Neuronal stem cell (in vitro differentiated cells): Measurements from ENCODE around the gene KIRREL1.

Source experiments
- DNase-seq: peaks from one replicate; pipeline ENCODE4 v3.0.0-alpha.2; 2013; ENCODE audit warnings: low spot score
- H2AFZ ChIP-seq: one replicate; pipeline ENCODE4 v1.6.1; 2013; ENCODE audit warnings: mild to moderate bottlenecking, low read length, inconsistent platforms
- H2AK5ac ChIP-seq: 2 replicates; pipeline ENCODE4 v1.6.1; 2013; ENCODE audit warnings: low read depth, mild to moderate bottlenecking, inconsistent platforms, low read length, moderate library complexity, mixed read lengths
- H2BK120ac ChIP-seq: 2 replicates; pipeline ENCODE4 v1.6.1; 2013; ENCODE audit warnings: low read depth, mild to moderate bottlenecking, inconsistent platforms, low read length, moderate library complexity, mixed read lengths
- H2BK12ac ChIP-seq: one replicate; pipeline ENCODE4 v1.6.1; 2013; ENCODE audit warnings: low read length, inconsistent platforms
- H2BK15ac ChIP-seq: 2 replicates; pipeline ENCODE4 v1.6.1; 2013; ENCODE audit warnings: mild to moderate bottlenecking, low read length, inconsistent platforms, mixed read lengths
- H2BK5ac ChIP-seq: one replicate; pipeline ENCODE4 v1.6.1; 2013; ENCODE audit warnings: inconsistent platforms, mild to moderate bottlenecking, low read length, moderate library complexity
- H3K14ac ChIP-seq: one replicate; pipeline ENCODE4 v1.6.1; 2013; ENCODE audit warnings: low read length, inconsistent platforms
- H3K18ac ChIP-seq: 2 replicates; pipeline ENCODE4 v1.6.1; 2013; ENCODE audit warnings: low read length, inconsistent platforms
- H3K23ac ChIP-seq: 2 replicates; pipeline ENCODE4 v1.6.1; 2013; ENCODE audit warnings: low read depth, mild to moderate bottlenecking, mixed read lengths, low read length, inconsistent platforms; ENCODE audit not compliant: poor library complexity
- H3K27ac ChIP-seq: replicated peaks from 3 replicates; pipeline ENCODE4 v1.5.1; 2013; ENCODE audit warnings: low read length, inconsistent platforms
- H3K27me3 ChIP-seq, 3 experiments: 2 replicates each; pipeline ENCODE4 v1.6.1; 2013; ENCODE audit warnings: low read length in 3 of 3, mild to moderate bottlenecking in 2 of 3, inconsistent platforms in 1 of 3, low read depth in 1 of 3, mixed read lengths in 1 of 3, moderate library complexity in 1 of 3; ENCODE audit not compliant: control insufficient read depth in 3 of 3, insufficient read depth in 3 of 3
- H3K36me3 ChIP-seq, 2 donors: replicated peaks in 1 of 2; 2 replicates each; pipeline ENCODE4 v1.6.1; 2013; ENCODE audit warnings: low read length in 2 of 2; ENCODE audit not compliant: control insufficient read depth in 2 of 2, insufficient read depth in 2 of 2
- H3K4ac ChIP-seq: 2 replicates; pipeline ENCODE4 v1.6.1; 2013; ENCODE audit warnings: inconsistent platforms, mild to moderate bottlenecking, low read length, moderate library complexity
- H3K4me1 ChIP-seq, 2 donors: 1 replicate in 1 of 2; 2 replicates in 1 of 2; pipeline ENCODE4 v1.6.1; 2013; ENCODE audit warnings: low read length in 2 of 2, low read depth in 1 of 2; ENCODE audit not compliant: control insufficient read depth in 2 of 2, insufficient read depth in 1 of 2
- H3K4me2 ChIP-seq: one replicate; pipeline ENCODE4 v1.6.1; 2013; ENCODE audit warnings: mild to moderate bottlenecking, low read length, inconsistent platforms; ENCODE audit not compliant: insufficient read depth, poor library complexity, severe bottlenecking
- H3K4me3 ChIP-seq, 2 donors: 2 replicates each; pipeline ENCODE4 v1.5.1; 2013; ENCODE audit warnings: low read length in 2 of 2, mild to moderate bottlenecking in 2 of 2, inconsistent platforms in 1 of 2, moderate library complexity in 1 of 2
- H3K79me1 ChIP-seq: one replicate; pipeline ENCODE4 v1.6.1; 2013; ENCODE audit warnings: low read depth, mild to moderate bottlenecking, inconsistent platforms, low read length, moderate library complexity
- H3K9ac ChIP-seq: one replicate; pipeline ENCODE4 v1.6.1; 2013; ENCODE audit warnings: mild to moderate bottlenecking, low read depth, low read length, inconsistent platforms; ENCODE audit not compliant: poor library complexity
- H3K9me3 ChIP-seq, 2 donors: replicated peaks in 1 of 2; 2 replicates each; pipeline versions ENCODE3 to v1.6.1; 2013; ENCODE audit warnings: low read length in 2 of 2, mild to moderate bottlenecking in 2 of 2, inconsistent platforms in 1 of 2, low read depth in 1 of 2, mixed read lengths in 1 of 2, moderate library complexity in 1 of 2; ENCODE audit not compliant: control insufficient read depth in 2 of 2, insufficient read depth in 1 of 2
- H4K8ac ChIP-seq: one replicate; pipeline ENCODE4 v1.6.1; 2013; ENCODE audit warnings: low read depth, mild to moderate bottlenecking, inconsistent platforms, low read length, moderate library complexity
- H4K91ac ChIP-seq: one replicate; pipeline ENCODE4 v1.6.1; 2013; ENCODE audit warnings: low read length, low read depth, mild to moderate bottlenecking, inconsistent platforms; ENCODE audit not compliant: poor library complexity
- WGBS, 2 donors: extraction: QIAGEN DNeasy Blood & Tissue Kit; methylation state at CpG; one replicate each; pipeline ENCODE4 v1.1.7; 2013; ENCODE audit warnings: missing lambda C conversion rate in 2 of 2, mixed read lengths in 1 of 2; ENCODE audit not compliant: insufficient read length in 2 of 2, insufficient replicate concordance in 1 of 2; ENCODE audit errors: extremely low coverage in 2 of 2; 5-methylcytosine and 5-hydroxymethylcytosine counted together

Gene KIRREL1

DNA sequence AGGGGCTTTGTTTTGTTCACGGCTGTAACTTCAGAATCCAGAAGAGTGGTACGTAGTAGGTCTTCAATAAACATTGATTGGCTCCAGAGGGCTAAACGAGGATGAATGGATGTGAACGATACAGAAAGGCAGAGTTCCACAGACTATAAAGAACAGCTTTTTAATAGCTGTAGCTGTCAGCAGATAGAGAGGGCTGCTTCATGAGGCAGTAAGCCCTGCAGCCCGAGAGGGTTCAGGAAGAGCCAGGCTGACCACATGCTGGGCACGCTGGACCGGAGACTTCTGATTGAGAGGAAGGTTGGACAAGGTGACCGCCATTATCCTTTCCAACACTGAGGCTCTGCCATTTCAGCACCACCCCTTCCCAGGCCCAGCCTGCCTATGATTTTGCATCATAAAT lies 45.3 kb downstream of the KIRREL1 start:
- no peak for DNase-seq
- no peak overlapping the region for H3K4me3 ChIP-seq
- no CpG with 5 or more reads among the region's 8 CpGs for WGBS, 2 donors
- no peaks in the 10 kb centered on the region for H3K27me3 ChIP-seq
- peak overlapping the region; percentile 7 for H3K27ac ChIP-seq
- H3K4me1 ChIP-seq, result peaks cover 30 to 35% of the 10 kb centered on the region in 2 donors
- no peak overlapping the region for H4K91ac ChIP-seq
- H3K23ac ChIP-seq, result no peak overlapping the region
- H2BK15ac ChIP-seq, result no peak overlapping the region
- H2AK5ac ChIP-seq, result peak overlapping the region; percentile 2
- peaks cover 0 to 8% of the 10 kb centered on the region in 2 donors for H3K36me3 ChIP-seq
- no peak overlapping the region for H3K4me2 ChIP-seq
- H2BK5ac ChIP-seq, result no peak overlapping the region
- H3K9me3 ChIP-seq, result no peaks in the 10 kb centered on the region
- no peak overlapping the region for H2AFZ ChIP-seq
- H2BK12ac ChIP-seq, result no peak overlapping the region
- peaks cover 15% of the 10 kb centered on the region for H3K79me1 ChIP-seq
- no peak overlapping the region for H3K4ac ChIP-seq
- H3K18ac ChIP-seq, result peak overlapping the region; percentile 30
- H3K9ac ChIP-seq, result no peak overlapping the region
- no peak overlapping the region for H3K14ac ChIP-seq
- H4K8ac ChIP-seq, result no peak overlapping the region
- H2BK120ac ChIP-seq, result no peak overlapping the region

DNA sequence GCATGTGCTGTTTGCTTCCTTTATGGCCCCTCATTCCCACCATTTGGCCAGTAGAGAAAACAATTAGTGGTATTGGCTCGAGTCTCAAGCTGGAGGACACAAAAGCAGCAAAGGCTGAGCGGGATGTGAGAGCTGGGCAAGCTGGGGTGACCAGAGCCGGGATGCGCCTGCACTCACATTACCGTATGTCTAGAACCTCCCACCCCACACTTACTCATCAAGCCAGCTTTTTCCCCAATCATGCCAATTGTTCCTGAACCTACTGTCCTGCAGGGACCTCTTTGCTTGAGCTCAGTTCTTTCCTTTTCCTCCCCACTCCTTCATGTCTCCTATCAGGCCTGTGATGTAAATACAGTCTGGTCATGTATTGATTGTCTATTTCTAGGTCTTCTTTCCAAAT lies 45.9 kb downstream of the KIRREL1 start:
- no peak overlapping the region for H2BK12ac ChIP-seq
- no peak overlapping the region for H2AK5ac ChIP-seq
- H3K14ac ChIP-seq, result no peak overlapping the region
- H4K91ac ChIP-seq, result no peak overlapping the region
- H2BK120ac ChIP-seq, result no peak overlapping the region
- H4K8ac ChIP-seq, result no peak overlapping the region
- no peak overlapping the region for H2BK5ac ChIP-seq
- H3K27me3 ChIP-seq, result no peaks in the 10 kb centered on the region
- H3K27ac ChIP-seq, result no peak overlapping the region
- H3K23ac ChIP-seq, result no peak overlapping the region
- no peak overlapping the region for H3K18ac ChIP-seq
- H3K4me3 ChIP-seq, result no peak overlapping the region
- peaks cover 15% of the 10 kb centered on the region for H3K79me1 ChIP-seq
- H3K9ac ChIP-seq, result no peak overlapping the region
- H3K4ac ChIP-seq, result no peak overlapping the region
- H2BK15ac ChIP-seq, result no peak overlapping the region
- H3K36me3 ChIP-seq, result peaks cover 0 to 8% of the 10 kb centered on the region in 2 donors
- WGBS, 2 donors, result no CpG with 5 or more reads among the region's 5 CpGs
- no peaks in the 10 kb centered on the region for H3K9me3 ChIP-seq
- H3K4me2 ChIP-seq, result no peak overlapping the region
- H3K4me1 ChIP-seq, result peaks cover 34 to 39% of the 10 kb centered on the region in 2 donors
- no peak overlapping the region for H2AFZ ChIP-seq
- DNase-seq, result no peak

DNA sequence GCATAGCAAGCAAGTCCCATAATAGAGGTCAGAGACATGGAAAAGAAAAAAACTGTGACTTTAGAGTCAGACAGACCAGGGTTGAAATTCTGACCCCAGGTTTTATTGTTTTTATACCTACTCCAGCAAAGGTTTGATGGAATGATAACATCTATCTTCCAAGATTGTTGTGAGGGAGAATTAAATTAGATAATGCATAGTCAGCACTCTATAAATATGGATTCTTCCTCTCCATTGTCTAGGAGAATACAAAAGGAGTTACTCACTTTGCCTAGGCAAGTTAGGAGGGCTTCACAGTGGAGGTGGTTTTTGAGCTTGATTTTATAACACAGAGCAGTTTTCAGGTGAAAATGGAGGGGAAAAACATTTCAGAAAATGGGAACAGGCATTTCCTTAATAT lies 46.9 kb downstream of the KIRREL1 start:
- Histone ChIP-seq H3K18ac (no peak overlapping the region), H3K4me1 (peaks cover 39 to 42% of the 10 kb centered on the region in 2 donors), H3K27ac (no peak overlapping the region), H3K4me3 (no peak overlapping the region), H3K79me1 (peaks cover 19% of the 10 kb centered on the region), H3K27me3 (no peaks in the 10 kb centered on the region), H3K4me2 (no peak overlapping the region), H3K23ac (no peak overlapping the region), H2AK5ac (no peak overlapping the region), H2BK15ac (no peak overlapping the region), H3K14ac (no peak overlapping the region), H2BK120ac (no peak overlapping the region), H2BK5ac (no peak overlapping the region), H2BK12ac (no peak overlapping the region), H4K91ac (no peak overlapping the region), H3K4ac (no peak overlapping the region), H2AFZ (no peak overlapping the region), H3K9me3 (no peaks in the 10 kb centered on the region), H4K8ac (no peak overlapping the region), H3K36me3 (peaks cover 0 to 8% of the 10 kb centered on the region in 2 donors), H3K9ac (no peak overlapping the region)
- DNase-seq, result no peak

DNA sequence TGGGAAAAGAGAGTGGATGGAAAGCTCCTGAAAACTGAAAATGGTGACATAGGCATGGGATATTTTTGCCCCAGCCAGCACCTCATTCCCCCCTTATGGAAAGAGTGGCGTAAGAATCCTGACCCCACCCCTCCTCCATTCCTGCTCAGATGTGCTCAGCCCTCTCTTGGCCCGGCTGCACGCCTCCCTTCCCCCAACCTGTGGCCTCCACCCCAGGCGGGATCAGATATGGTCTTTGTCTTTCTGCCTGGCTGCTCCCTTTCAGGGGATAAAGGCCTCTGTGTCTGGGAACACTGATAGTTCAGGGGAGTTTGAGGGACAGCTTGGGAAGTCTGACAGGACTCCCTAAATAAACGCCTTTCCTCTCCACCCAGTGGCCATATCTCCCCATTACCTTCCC lies 49.8 kb downstream of the KIRREL1 start:
- Histone ChIP-seq H2BK120ac (no peak overlapping the region), H2BK12ac (no peak overlapping the region), H3K14ac (no peak overlapping the region), H3K27ac (peak overlapping the region; percentile 92), H2BK5ac (no peak overlapping the region), H3K4me3 (peak overlapping the region in 1 of 2 donors; percentile 40), H3K9ac (no peak overlapping the region), H3K9me3 (no peaks in the 10 kb centered on the region), H4K91ac (no peak overlapping the region), H3K23ac (no peak overlapping the region), H3K4me1 (peaks cover 43 to 47% of the 10 kb centered on the region in 2 donors), H3K79me1 (peaks cover 13% of the 10 kb centered on the region), H4K8ac (no peak overlapping the region), H3K4me2 (peak overlapping the region; percentile 46), H2AFZ (peak overlapping the region; percentile 18), H3K4ac (peak overlapping the region; percentile 45), H2BK15ac (no peak overlapping the region), H3K27me3 (no peaks in the 10 kb centered on the region), H3K36me3 (peaks cover 0 to 3% of the 10 kb centered on the region in 2 donors), H3K18ac (peak overlapping the region; percentile 73), H2AK5ac (no peak overlapping the region)
- peak; percentile 76 for DNase-seq
- no CpG with 5 or more reads among the region's 5 CpGs for WGBS, 2 donors
